HuH-7.5 (cell line): ENCODE results near the gene STARD3NL.

Source experiments
- DNase-seq: peaks from one replicate; pipeline ENCODE4 v3.0.0; 2011; ENCODE audit warnings: low spot score

STARD3NL gene

GRCh38 chr7:38185395-38186307 is 7.6 kb downstream of the STARD3NL start:
- no peak for DNase-seq

DNA sequence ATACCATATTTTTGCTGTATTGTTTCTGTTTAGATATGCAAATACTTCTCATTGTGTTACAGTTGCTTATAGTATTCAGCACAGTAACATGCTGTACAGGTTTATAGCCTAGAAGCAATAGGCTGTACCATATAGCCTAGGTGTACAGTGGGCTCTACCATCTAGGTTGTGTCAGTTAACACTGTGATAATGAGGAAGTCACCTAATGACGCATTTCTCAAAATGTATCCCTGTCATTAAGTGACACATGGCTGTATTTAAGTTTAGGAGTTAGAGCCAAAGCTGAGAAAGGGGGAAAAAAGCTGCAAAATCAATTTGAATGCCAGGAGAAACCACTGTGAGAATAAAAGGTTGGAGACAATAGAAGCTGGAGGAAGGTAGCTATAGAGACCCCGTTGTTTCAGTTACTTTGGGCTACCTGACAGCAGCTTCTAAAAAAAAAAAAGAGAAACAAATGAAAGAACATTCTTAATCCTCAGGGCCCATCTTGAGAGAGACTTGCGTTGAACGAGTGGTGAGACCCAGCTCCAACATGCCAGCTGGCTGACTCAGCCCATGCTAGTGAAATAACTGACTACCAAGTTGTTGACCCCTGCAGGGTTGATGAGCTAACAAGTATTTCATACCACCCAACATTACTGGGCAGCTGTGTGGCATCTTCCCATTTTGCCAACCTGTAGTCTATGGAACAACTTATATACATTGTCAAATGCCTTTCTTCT is 8.7 kb downstream of the STARD3NL start:
- DNase-seq, result no peak

DNA sequence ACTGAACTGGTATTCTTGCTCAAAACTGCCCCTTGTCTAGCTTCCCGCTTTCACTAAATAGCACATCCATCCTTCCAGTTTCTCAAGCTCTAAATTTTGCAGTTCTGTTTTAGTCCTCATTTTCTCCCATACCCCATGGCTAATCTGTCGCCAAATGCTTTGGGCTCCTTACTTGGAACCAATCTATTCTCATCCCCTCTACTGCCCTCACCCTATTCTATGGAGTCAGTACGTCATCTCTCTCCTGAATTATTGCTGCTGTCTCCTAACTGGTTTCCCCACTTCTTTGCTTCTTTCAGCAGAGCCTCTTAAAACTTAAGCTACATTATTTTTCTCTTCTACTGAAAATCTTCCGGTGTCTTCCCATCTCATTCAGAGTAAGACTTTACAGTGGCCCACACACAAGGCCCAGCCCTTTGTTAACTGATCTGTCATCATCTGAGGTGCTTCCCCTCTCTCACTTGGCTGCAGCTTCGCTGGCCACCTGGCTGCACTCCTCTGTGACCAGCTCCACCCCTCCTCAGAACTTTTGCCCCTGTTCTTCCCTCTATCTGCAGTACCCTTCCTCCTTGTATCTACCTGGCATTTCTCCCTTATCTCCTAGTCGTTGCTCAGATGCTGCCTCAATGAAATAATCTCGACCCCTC is 9.9 kb downstream of the STARD3NL start:
- DNase-seq, result no peak

- DNase-seq, result no peak
These were observed 11.3 kb downstream of the STARD3NL start for GRCh38 chr7:38189231-38189938.

DNA sequence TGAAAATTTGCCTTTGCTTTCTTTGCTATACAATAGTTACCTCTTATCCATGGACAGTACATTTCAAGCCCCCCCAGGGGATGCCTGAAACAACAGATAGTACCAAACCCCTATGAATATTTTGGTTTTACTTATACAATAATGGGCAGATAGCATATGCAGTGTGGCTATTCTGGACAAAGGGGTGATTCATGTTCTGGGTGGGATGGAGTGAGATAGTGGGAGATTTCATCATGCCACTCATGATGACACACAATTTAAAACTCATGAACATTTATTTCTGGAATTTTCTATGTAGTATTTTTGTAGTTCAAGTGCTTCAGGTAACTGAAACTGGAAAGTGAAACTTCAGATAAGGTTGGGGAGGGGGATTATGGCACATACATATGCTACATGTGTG is 12.0 kb downstream of the STARD3NL start:
- DNase-seq, result no peak

DNA sequence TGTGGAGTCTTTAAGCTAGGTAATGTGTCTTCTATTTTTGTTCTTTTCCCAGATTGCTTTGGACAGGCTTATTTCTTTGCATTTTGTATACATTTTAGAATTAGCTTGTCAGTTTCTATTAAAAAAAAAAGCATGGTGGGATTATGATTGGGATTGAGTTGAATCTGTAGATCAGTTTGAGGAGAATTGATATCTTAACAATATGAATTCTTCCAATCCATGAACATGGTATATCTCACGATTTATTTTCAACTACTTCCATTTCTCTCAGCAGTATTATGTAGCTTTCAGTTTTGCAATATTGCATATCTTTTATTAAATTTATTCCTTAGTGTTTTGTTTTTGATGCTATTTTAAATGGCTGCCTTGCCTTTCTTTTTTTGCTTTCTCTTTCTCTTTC is 13.7 kb downstream of the STARD3NL start:
- DNase-seq, result no peak

DNA sequence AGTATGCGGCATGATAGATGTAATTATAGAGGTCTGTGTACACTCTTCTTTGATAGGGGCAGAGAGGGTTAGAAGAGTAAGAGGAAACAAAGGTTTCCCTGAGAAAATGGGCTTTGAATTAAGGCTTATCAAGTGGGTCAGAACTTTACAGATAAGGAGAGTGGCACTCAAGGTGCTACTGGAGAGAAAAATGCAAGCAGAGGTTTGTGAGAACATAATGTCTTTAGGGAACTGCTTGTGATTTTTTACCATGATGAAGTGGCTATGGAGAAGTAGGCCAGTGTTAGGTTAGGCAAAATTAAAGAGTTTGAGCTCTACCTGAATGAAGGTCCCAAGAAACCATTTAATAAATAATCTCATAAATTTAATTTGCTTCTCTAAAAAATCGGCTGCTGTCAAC is 14.3 kb downstream of the STARD3NL start:
- no peak for DNase-seq

DNA sequence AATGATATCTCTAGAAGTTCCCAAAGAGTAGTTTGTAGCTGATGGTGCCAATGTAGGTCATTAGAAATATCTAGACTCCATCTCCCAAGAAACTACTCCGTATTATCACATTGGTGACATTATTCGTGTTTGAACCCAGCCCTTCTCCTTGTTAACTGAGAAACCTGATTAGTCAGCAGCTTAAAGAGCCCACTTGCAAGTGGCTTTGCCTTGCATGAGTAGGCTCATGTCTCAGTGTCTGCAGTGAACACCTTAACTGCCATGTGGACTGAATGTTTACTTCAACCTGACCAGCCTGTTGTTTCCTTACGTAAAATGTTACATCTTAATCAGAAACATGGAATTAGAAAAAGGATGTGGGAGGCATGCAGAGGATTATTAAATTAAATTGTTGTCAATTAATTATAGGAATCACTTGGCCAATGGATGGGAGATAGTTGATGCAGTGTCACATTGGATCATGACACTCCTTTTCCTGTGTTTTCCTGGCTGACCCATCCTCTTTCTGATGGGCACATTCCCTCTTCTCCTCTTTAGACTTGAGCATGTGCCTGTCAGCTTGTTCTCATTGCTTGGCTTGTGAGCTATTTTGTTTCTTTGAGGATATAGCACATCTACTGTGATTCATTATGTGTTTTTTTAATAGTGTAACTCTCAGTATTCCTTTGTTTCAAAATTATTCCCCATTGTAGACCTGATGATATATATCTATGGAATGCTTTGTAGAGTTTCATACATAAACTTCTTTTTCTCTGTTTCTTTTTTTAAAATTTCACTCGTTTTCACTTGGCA is 18.0 kb downstream of the STARD3NL start:
- no peak for DNase-seq

- no peak for DNase-seq
These were observed 20.3 kb downstream of the STARD3NL start for GRCh38 chr7:38198366-38198765.

GRCh38 chr7:38199154-38199553 is 21.1 kb downstream of the STARD3NL start:
- no peak for DNase-seq

- DNase-seq, result no peak
These were observed 21.7 kb downstream of the STARD3NL start for GRCh38 chr7:38199782-38200181.

DNA sequence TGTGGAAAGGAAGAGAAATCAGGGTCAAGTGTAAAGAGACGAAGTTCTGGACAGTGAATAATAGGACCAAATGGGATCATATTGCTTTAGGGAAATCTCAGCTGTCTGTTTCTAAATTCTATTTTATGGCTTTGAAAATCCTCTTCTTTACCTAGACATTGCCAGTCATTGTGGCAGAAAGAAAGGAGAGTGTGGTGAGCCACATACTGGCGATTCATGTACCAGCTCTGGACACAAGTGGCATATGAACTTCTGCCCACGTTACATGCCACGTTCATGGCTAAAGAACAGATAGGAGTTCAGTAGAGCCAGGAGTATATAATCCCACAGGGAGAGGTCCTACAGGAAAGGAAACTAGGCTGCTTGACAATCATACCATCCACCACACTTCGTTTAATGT is 28.0 kb downstream of the STARD3NL start:
- no peak for DNase-seq

- no peak for DNase-seq
These were observed 29.8 kb downstream of the STARD3NL start for GRCh38 chr7:38207843-38208242.

DNA sequence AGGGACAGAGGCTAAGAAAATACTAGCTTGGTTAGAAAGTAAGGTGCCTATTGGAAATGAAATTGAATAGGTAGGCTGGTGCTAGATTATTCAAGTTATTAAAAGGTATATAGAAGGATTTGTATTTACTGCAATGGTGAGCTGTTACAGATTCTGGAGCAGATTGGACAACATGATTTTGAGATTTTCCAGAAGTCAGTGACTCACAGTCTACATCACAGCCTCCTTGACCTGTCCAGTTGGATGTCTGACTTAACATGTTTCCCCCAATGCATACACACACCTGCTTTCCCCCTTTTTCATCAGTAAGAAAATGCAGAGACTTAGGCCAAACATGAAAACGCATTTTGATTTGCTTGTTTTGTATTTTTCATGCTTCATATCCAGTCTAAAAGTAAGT is 33.4 kb downstream of the STARD3NL start:
- DNase-seq, result no peak

GRCh38 chr7:38211940-38212339 is 33.9 kb downstream of the STARD3NL start:
- DNase-seq, result no peak

DNA sequence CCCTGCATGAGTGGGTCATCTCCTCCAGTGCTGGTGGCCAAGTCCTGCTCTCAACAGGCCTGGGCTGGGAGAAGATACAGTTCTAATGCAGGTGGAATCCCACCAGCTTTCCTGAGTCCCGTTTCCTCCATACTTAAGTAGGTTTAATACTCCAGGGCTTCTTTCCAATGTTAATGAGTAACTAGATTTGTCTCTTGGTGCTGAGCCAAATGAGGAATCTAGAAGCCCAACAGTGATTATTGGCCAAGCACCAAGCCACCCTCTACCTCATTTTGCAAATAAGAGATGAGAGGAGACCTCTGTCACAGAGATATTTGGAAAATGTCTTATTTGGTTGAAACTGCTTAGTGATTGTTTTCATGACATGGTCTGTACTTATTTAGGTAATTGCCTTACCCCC is 37.1 kb downstream of the STARD3NL start:
- DNase-seq, result no peak

DNA sequence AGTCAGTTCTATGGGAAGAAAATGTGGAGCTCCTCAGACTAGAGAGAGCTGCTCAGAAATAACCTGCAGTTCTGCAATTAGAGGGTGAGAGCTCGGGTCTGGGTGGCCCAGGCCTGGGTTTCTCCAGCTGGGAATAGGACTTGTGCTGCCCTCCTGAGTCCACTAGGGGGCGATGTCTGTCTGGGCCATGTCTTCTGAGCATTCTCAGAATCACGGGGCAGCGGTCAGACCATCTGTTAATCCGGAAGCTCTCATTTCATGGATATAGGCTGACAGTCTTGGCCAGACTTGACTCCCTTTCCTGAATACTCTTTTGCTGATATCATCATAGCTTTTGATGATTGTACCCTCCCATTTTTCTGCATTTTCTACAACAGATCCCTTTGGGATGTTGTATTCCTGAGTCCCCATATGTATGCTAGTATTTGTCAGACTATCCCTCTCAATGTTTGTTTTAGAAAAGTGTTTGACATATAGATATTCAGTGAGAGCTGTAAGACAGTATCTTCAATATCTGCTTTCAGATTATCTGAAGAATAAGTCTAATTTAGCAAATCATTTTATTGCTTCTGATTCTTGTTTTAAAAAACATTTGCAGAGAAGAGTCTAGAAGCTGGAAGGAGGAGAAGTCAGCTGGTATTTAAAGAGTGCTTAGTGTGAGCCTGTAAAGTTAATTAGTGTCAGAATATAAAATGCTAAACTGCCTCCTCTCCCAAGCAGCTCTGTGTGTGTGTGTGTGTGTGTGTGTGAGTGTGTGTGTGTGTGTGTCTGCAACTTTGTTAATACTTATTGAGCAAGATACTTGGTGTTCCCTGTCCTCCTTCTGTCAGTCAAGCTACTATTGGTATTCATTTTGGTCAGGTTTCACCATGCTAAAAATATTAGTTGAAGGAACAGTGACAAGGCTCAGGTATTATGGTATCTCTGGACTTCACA is 38.0 kb downstream of the STARD3NL start:
- peak; percentile 34 for DNase-seq

DNA sequence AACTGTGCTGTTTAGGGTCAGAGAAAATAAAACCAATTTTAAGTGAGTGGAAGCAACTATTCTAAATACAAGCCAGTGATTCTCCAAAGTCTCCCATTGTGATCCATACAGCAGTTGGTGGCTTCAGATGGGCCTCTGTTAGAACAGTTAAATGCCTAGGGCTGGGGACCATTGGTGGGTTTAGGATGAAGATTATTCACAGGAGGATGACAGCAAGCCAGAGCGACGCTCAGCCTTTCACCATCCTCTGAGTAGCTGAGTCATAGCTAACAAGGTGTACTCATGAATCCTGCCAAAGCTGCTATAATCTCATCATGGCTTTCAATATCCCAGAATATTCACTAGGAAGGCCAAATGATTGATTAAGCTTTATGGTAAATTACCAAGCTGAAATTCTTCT is 39.6 kb downstream of the STARD3NL start:
- DNase-seq, result no peak

GRCh38 chr7:38220452-38220851 is 42.4 kb downstream of the STARD3NL start:
- DNase-seq, result no peak

DNA sequence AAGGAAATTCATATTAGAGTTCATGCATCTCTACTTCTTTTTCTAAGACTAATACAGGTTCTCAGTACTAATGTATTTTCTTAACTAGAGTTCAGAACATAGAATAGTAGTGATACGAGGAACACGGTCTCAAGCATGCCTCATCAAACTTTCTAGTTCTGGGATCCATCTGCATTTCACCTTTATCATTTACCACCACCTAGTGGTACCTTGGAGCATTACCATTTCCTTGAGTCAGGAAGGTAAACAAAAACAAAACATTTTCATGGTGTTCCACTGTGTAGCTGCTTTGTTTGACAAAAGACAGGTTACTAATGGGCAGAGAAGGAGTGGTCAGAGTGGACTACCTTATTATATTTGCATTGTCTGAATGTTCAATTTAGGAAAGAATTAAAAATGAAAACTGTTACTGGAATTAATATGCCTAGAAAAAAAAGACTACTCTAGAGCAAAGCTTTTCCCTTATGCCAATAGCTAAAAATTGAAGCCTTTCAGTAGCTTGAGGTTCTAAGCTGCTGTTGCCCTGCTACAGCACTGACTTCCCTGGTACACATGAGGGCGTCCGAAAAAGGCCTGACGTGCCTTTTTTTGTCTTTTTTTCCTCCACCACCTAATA is 44.5 kb downstream of the STARD3NL start:
- DNase-seq, result peak; percentile 16
